Trophoblast cell (in vitro differentiated cells and primary cell): ENCODE results near the gene GPR37.

ENCODE experiments used
- DNase-seq, 2 donors: peaks; one replicate each; pipeline ENCODE4 v3.0.0-alpha.2; 2016
- H2AFZ ChIP-seq: 2 replicates; pipeline ENCODE4 v1.6.1; 2013; ENCODE audit warnings: low read length, moderate library complexity, mild to moderate bottlenecking; ENCODE audit not compliant: insufficient read depth, poor library complexity
- H2AK5ac ChIP-seq: 2 replicates; pipeline ENCODE4 v1.6.1; 2013; ENCODE audit warnings: mild to moderate bottlenecking, low read length
- H2BK120ac ChIP-seq: 2 replicates; pipeline ENCODE4 v1.6.1; 2013; ENCODE audit warnings: low read length, mild to moderate bottlenecking, moderate library complexity; ENCODE audit not compliant: insufficient read depth, poor library complexity
- H2BK12ac ChIP-seq: 2 replicates; pipeline ENCODE4 v1.6.1; 2013; ENCODE audit warnings: mild to moderate bottlenecking, low read length, moderate library complexity
- H2BK5ac ChIP-seq: 2 replicates; pipeline ENCODE4 v1.6.1; 2013; ENCODE audit warnings: low read length, low read depth, moderate library complexity, mild to moderate bottlenecking; ENCODE audit not compliant: poor library complexity
- H3K14ac ChIP-seq: 2 replicates; pipeline ENCODE4 v1.6.1; 2013; ENCODE audit warnings: mild to moderate bottlenecking, low read length
- H3K18ac ChIP-seq: 2 replicates; pipeline ENCODE4 v1.6.1; 2013; ENCODE audit warnings: mild to moderate bottlenecking, low read length
- H3K23ac ChIP-seq: 2 replicates; pipeline ENCODE4 v1.6.1; 2013; ENCODE audit warnings: low read length
- H3K27ac ChIP-seq: 2 replicates; pipeline ENCODE4 v1.5.1; 2013; ENCODE audit warnings: low read depth, mild to moderate bottlenecking, inconsistent platforms, low read length, moderate library complexity
- H3K27me3 ChIP-seq: 2 replicates; pipeline ENCODE4 v1.6.1; 2013; ENCODE audit warnings: inconsistent platforms, mild to moderate bottlenecking, low read length, moderate library complexity; ENCODE audit not compliant: insufficient read depth
- H3K36me3 ChIP-seq, 2 experiments: 1 replicate in 1 of 2; 2 replicates in 1 of 2; pipeline ENCODE4 v1.6.1; 2013; ENCODE audit warnings: low read length in 2 of 2, mild to moderate bottlenecking in 2 of 2, moderate library complexity in 1 of 2; ENCODE audit not compliant: insufficient read depth in 2 of 2, control insufficient read depth in 1 of 2
- H3K4ac ChIP-seq: 2 replicates; pipeline ENCODE4 v1.6.1; 2013; ENCODE audit warnings: low read depth, mild to moderate bottlenecking, low read length, moderate library complexity
- H3K4me1 ChIP-seq, 2 experiments: 1 replicate in 1 of 2; 2 replicates in 1 of 2; pipeline ENCODE4 v1.6.1; 2013; ENCODE audit warnings: low read length in 2 of 2, mild to moderate bottlenecking in 2 of 2, moderate library complexity in 1 of 2; ENCODE audit not compliant: insufficient read depth in 2 of 2, control insufficient read depth in 1 of 2
- H3K4me2 ChIP-seq: 2 replicates; pipeline ENCODE4 v1.6.1; 2013; ENCODE audit warnings: inconsistent platforms, mild to moderate bottlenecking, low read length, moderate library complexity
- H3K4me3 ChIP-seq: 2 replicates; pipeline ENCODE4 v1.5.1; 2013; ENCODE audit warnings: mild to moderate bottlenecking, low read depth, low read length, inconsistent platforms
- H3K79me1 ChIP-seq: one replicate; pipeline ENCODE4 v1.6.1; 2013; ENCODE audit warnings: low read length
- H3K79me2 ChIP-seq: 2 replicates; pipeline ENCODE4 v1.6.1; 2013; ENCODE audit warnings: low read length, mild to moderate bottlenecking; ENCODE audit not compliant: control insufficient read depth, insufficient read depth, poor library complexity
- H3K9ac ChIP-seq: 2 replicates; pipeline ENCODE4 v1.6.1; 2013; ENCODE audit warnings: mild to moderate bottlenecking, low read length
- H3K9me3 ChIP-seq: 2 replicates; pipeline ENCODE4 v1.6.1; 2013; ENCODE audit warnings: low read depth, mild to moderate bottlenecking, control low read depth, inconsistent platforms, low read length; ENCODE audit not compliant: insufficient read depth
- H4K12ac ChIP-seq: 2 replicates; pipeline ENCODE4 v1.6.1; 2013; ENCODE audit warnings: low read depth, mild to moderate bottlenecking, low read length, moderate library complexity
- H4K8ac ChIP-seq: 2 replicates; pipeline ENCODE4 v1.6.1; 2013; ENCODE audit warnings: low read depth, mild to moderate bottlenecking, low read length, moderate library complexity
- H4K91ac ChIP-seq: one replicate; pipeline ENCODE4 v1.6.1; 2013; ENCODE audit warnings: low read depth, mild to moderate bottlenecking, low read length, moderate library complexity
- WGBS: extraction: QIAGEN DNeasy Blood & Tissue Kit; methylation state at CpG from one replicate; pipeline ENCODE4 v1.1.7; 2013; ENCODE audit warnings: missing lambda C conversion rate; ENCODE audit not compliant: insufficient read length, insufficient coverage; ENCODE audit errors: extremely low coverage; 5-methylcytosine and 5-hydroxymethylcytosine counted together

GPR37 gene

GRCh38 chr7:124768525-124768924 lies 2.9 kb upstream of the GPR37 start:
- no CpG with 5 or more reads among the region's 1 CpG for WGBS
- Histone ChIP-seq H4K91ac (no peak overlapping the region), H2BK12ac (no peak overlapping the region)

GRCh38 chr7:124764847-124765400 lies 668 bp downstream of the GPR37 start:
- Histone ChIP-seq H2BK5ac (peak overlapping the region; percentile 53), H3K4ac (peak overlapping the region; percentile 48), H3K9ac (peak overlapping the region; percentile 76), H3K79me2 (peaks cover 20% of the 10 kb centered on the region), H3K9me3 (no peaks in the 10 kb centered on the region), H4K8ac (peak overlapping the region; percentile 67), H3K4me1 (peaks cover 4 to 5% of the 10 kb centered on the region in 2 experiments), H2AFZ (peak overlapping the region; percentile 63), H3K79me1 (peaks cover 20% of the 10 kb centered on the region), H3K27me3 (no peaks in the 10 kb centered on the region), H2BK120ac (peak overlapping the region; percentile 86), H2BK12ac (no peak overlapping the region), H2AK5ac (no peak overlapping the region), H3K4me3 (peak overlapping the region; percentile 89), H3K18ac (peak overlapping the region; percentile 73), H3K4me2 (peak overlapping the region; percentile 84), H4K12ac (peak overlapping the region; percentile 46), H3K27ac (peak overlapping the region; percentile 89), H3K36me3 (no peaks in the 10 kb centered on the region), H3K14ac (peak overlapping the region; percentile 78), H4K91ac (peak overlapping the region; percentile 87), H3K23ac (no peak overlapping the region)
- peak; percentile 75 to 80 for DNase-seq
- no CpG with 5 or more reads among the region's 26 CpGs for WGBS

More at GRCh38 chr7:124768525-124768924, 2.9 kb upstream of the GPR37 start:
- no peak overlapping the region for H3K14ac ChIP-seq
- H3K36me3 ChIP-seq, result no peaks in the 10 kb centered on the region
- no peak overlapping the region for H3K9ac ChIP-seq
- no peaks in the 10 kb centered on the region for H3K27me3 ChIP-seq
- peaks cover 17% of the 10 kb centered on the region for H3K79me2 ChIP-seq
- H3K4me2 ChIP-seq, result no peak overlapping the region
- H3K23ac ChIP-seq, result no peak overlapping the region
- H2BK5ac ChIP-seq, result no peak overlapping the region
- no peaks in the 10 kb centered on the region for H3K4me1 ChIP-seq
- no peak overlapping the region for H3K4me3 ChIP-seq
- no peak overlapping the region for H4K8ac ChIP-seq
- no peaks in the 10 kb centered on the region for H3K9me3 ChIP-seq
- no peak for DNase-seq
- H2AK5ac ChIP-seq, result no peak overlapping the region
- H3K27ac ChIP-seq, result no peak overlapping the region
- no peak overlapping the region for H2AFZ ChIP-seq
- H4K12ac ChIP-seq, result no peak overlapping the region
- H2BK120ac ChIP-seq, result no peak overlapping the region
- no peak overlapping the region for H3K4ac ChIP-seq
- no peak overlapping the region for H3K18ac ChIP-seq
- peaks cover 20% of the 10 kb centered on the region for H3K79me1 ChIP-seq

GRCh38 chr7:124764051-124764846 lies 1.3 kb downstream of the GPR37 start:
- Histone ChIP-seq H3K9me3 (no peaks in the 10 kb centered on the region), H3K18ac (peak overlapping the region; percentile 73), H4K91ac (peak overlapping the region; percentile 86), H3K27ac (peak overlapping the region; percentile 89), H2AFZ (peak overlapping the region; percentile 63), H3K4me2 (peak overlapping the region; percentile 84), H3K4me3 (peak overlapping the region; percentile 89), H3K9ac (peak overlapping the region; percentile 76), H3K36me3 (no peaks in the 10 kb centered on the region), H4K12ac (no peak overlapping the region), H3K23ac (peak overlapping the region; percentile 23), H3K4me1 (peaks cover 4 to 5% of the 10 kb centered on the region in 2 experiments), H2BK12ac (peak overlapping the region; percentile 2), H2BK120ac (peak overlapping the region; percentile 86), H3K79me1 (peaks cover 20% of the 10 kb centered on the region), H3K14ac (peak overlapping the region; percentile 78), H3K4ac (peak overlapping the region; percentile 48), H2BK5ac (peak overlapping the region; percentile 53), H3K79me2 (peaks cover 20% of the 10 kb centered on the region), H4K8ac (peak overlapping the region; percentile 67), H2AK5ac (peak overlapping the region; percentile 23), H3K27me3 (no peaks in the 10 kb centered on the region)
- DNase-seq, result peak in 1 of 2 donors; percentile 18
- no CpG with 5 or more reads among the region's 48 CpGs for WGBS

GRCh38 chr7:124762611-124763143 lies 2.9 kb downstream of the GPR37 start:
- Histone ChIP-seq H3K9ac (peak overlapping the region; percentile 55), H3K4ac (no peak overlapping the region), H3K79me1 (peaks cover 20% of the 10 kb centered on the region), H3K79me2 (peaks cover 20% of the 10 kb centered on the region), H4K8ac (no peak overlapping the region), H3K27ac (peak overlapping the region; percentile 71), H3K14ac (no peak overlapping the region), H3K4me2 (peak overlapping the region; percentile 66), H3K27me3 (no peaks in the 10 kb centered on the region), H4K12ac (no peak overlapping the region), H3K4me3 (no peak overlapping the region), H3K36me3 (peaks cover 3% of the 10 kb centered on the region in 2 experiments), H2BK120ac (no peak overlapping the region), H3K23ac (no peak overlapping the region), H3K4me1 (peaks cover 4 to 5% of the 10 kb centered on the region in 2 experiments), H3K9me3 (no peaks in the 10 kb centered on the region), H4K91ac (no peak overlapping the region), H2AFZ (no peak overlapping the region), H2BK12ac (no peak overlapping the region), H2AK5ac (no peak overlapping the region), H2BK5ac (no peak overlapping the region), H3K18ac (no peak overlapping the region)
- WGBS, result no CpG with 5 or more reads among the region's 4 CpGs
- DNase-seq, result peak in 1 of 2 donors; percentile 39
